NCI-H69 (cell line): ENCODE results near the gene NRIP1.
"Not testable (repeated sequence)": the region's sequence is repeated elsewhere in the genome, so short reads cannot be mapped to it uniquely, and the experiment has no call there.

Experiments
- DNase-seq: peaks from one replicate; lab custom pipeline; 2025; lab: John Stamatoyannopoulos, UW

NRIP1 gene

GRCh38 chr21:14977814-14978213 lies 87.0 kb downstream of the NRIP1 start:
- peak; percentile 87 for DNase-seq

DNA sequence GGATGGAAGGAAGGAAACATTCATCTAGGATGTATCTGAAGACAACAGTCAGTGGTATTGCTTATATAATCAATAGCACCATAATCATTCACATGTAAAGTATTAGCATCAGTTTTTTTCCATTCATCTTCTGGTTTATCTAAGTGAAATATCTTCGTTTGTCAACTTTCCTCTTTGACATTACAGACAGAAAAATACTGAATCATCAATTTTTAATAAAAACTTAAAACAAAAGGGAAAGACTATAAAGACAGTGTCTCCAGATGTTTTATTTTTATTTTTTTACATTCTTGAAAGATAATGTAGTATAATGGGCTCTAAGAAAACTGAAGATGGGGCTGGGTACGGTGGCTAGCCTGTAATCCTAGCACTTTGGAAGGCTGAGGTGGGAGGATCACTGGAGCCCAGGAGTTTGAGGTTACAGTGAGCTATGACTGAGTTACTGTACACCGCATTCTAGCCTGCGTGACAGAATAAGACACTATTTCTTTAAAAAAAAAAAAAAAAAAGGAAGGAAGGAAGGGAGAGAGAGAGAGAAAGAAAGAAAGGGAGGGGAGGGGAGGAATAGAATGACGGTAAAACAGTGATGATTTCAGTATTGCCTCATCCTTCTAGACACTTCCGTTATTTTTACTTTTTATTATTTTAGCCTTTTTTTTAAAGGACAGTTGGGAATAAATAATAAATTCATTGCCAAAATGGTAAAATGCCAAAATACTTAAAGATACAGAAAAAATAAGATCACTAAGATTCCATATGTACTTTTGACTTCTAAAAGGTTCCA lies 89.5 kb downstream of the NRIP1 start:
- DNase-seq, result no peak

DNA sequence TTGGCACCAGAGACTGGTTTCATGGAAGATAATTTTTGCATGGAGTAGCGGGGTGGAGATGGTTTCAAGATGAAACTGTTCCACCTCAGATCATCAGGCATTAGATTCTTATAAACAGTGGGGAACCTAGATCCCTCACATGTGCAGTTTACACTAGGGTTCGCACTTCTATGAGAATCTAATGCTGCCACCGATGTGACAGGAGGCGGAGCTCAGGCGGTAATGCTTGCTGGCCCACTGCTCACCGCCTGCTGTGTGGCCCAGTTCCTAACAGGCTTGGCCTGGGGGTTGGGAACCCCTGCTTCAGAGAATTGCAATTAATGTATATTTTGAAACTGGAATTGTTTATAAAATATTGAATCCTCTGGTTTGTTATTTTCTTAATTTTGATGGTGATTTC lies 92.1 kb downstream of the NRIP1 start:
- DNase-seq, result no peak

DNA sequence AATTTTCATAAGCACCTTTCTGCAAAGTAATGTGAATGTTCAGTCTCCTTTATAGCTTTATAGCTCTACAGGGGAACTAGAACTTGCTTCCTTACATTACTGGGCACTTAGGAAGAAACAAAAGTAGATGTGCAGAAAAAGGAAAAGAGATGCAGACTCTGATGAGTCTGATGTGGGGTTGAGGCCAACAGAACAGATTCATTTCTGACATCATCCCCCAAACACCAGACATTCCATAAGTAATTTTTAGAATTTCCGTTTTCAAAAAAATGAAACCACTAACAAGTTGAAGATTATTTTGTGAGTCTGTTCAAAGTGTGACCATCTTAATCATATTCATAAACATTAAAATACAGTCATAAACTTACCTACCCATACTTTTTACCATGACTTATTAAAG lies 96.0 kb downstream of the NRIP1 start:
- no peak for DNase-seq

GRCh38 chr21:14968029-14968428 lies 96.8 kb downstream of the NRIP1 start:
- DNase-seq, result no peak

DNA sequence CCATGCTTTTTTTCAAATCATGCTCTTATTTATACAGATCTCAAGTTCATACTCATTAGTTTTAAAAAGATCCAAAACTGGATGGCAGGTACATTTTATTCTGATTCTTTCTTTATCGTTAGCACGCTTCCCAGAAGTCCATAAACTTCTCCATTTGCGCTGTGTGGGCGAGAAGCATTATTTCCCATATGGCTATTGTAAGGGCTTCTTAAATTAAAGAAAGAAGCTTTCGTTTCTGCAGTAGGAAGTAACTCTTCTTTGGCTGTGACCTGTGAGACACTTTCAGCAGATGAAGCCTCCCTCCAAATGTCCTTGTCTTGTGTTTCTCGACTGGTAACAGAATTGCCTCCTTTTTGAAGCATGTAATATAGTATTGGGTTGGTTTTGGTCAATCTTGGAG lies 100.2 kb downstream of the NRIP1 start:
- DNase-seq, result no peak

DNA sequence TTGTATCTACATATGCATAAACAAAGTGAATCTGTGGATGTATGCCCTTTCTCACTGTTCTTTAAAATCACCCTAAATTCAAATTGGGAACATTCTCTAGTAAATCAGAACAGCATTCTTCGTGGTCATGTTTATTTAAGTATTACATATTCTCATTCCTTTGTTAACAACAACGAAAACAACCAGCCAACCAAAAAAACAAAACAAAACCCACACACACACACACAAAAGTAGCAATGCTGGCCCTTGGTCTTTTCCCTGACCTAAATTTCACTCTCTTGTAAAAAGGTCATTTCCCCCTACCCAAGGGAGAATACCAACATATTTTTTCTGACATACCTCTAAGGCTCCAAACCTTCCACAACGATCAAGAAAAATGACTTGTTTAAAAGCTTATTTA lies 102.6 kb downstream of the NRIP1 start:
- DNase-seq, result no peak

- DNase-seq, result no peak
Observed at GRCh38 chr21:14961502-14961901, 103.3 kb downstream of the NRIP1 start.

GRCh38 chr21:14959343-14959742 lies 105.5 kb downstream of the NRIP1 start:
- DNase-seq, result no peak

- no peak for DNase-seq
Observed at GRCh38 chr21:14957836-14958235, 107.0 kb downstream of the NRIP1 start.

- no peak for DNase-seq
Observed at GRCh38 chr21:14956807-14957206, 108.0 kb downstream of the NRIP1 start.

- DNase-seq, result no peak
Observed at GRCh38 chr21:14955936-14956520, 108.8 kb downstream of the NRIP1 start.

DNA sequence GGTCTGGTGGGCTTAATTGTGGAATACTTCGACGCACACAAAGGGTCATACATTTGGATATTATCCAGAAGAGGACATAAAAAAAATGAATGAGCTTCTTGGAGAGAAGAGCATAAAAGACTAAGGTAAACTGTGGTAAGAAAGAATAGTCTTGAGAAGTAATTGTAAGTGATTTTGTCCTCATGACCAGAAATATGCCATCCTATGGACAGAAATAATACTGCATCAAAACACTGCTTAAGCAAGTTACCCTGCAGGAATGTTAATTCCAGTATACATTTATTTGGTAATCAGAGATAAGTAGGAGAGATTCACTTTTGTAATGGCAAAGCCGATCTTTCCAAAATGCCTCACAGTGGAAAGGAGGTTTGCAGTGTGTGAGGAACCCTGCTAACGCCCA lies 111.9 kb downstream of the NRIP1 start:
- no peak for DNase-seq

DNA sequence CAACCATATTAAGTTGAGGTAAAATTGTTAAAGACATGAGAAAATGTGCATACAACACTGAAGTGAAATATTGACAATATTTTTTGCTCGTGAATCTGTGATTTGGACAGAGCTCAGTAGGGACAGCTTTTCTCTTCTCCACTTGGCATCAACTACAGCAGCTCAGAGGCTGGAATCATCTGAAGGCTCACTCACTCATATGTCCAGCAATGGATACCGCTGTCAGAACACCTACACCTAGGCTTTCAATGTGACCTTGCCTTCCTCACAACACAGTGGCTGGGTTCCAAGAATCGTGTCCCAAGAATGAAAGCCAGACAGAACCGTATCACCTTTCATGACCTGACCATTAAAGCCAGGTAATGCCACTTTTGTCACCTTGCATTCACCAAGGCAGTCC lies 115.2 kb downstream of the NRIP1 start:
- DNase-seq, result no peak

DNA sequence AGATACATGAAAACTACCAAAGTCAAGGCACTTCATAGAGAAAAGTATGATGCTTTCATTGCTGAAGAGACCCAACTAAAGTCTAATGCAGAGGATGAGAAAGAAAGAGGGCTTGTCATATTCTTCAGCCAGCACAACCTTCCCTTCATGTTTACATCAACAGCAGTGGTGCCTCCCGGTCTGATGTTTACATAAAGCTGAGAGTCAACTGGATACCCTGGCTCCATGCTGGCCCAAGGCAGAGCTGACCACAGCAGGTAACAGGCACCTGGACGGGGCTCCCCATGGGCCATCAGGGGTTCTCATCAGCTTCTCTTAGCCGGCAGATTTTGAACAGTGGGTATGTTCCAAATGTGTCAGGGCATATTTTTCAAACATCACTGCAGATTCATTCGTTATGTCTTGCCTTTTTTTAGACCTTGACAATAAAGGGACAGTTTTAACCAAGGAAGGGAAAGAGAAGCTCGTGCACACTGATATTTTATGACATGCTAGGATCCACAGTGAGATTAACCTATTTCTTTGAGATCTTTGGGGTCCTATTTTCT lies 117.1 kb downstream of the NRIP1 start:
- DNase-seq, result peak; percentile 72

DNA sequence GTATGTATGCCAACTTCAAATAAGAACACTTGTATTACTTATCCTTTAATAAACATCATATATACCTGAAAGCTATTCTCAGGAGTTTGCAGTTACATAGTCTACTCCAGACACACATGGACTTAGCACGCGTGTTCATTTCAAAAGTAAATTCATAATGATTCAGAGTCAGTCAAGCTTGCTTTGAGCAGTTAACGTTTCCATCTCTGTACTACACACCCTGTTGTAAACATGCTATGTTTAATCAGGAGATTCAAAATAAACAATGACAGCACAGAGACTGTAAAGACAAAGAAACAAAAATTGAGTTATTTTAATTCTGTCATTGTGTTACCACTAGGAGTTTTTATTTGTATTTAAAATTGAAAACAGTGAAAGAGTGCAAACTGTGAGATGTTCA lies 119.6 kb downstream of the NRIP1 start:
- DNase-seq, result no peak

GRCh38 chr21:14943616-14944015 lies 121.2 kb downstream of the NRIP1 start:
- DNase-seq, result peak; percentile 49

DNA sequence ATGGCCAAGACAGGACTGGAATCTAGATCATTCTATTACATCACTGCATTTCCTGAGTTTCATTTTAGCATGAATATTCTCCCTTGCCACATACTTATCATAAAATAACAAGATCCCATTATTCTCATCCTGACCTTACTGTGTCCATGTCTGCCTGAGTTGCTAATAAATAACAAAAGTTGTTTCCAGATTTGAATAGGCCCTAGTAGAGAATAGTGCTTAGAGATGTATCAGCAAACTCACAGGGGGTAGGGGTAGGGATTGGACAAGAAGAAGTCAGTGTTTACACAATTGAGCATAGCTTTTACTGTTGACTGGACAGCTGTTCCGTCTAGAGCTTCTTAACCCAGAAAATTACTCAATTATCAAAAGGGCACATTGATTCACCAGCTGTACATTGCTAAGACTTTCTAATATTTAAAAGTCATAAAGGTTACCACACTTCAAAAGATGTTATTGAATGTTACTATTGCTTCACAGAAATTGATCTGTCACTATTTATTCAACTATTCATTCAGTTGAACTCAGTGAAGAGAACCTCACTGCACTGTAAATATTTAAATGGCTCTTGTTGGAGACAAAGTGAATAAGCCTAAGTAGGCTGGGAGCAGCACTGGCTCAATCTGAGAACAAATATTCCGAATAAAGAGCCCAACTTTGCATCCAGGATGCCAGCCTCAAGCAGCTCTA lies 121.9 kb downstream of the NRIP1 start:
- peak; percentile 92 for DNase-seq

DNA sequence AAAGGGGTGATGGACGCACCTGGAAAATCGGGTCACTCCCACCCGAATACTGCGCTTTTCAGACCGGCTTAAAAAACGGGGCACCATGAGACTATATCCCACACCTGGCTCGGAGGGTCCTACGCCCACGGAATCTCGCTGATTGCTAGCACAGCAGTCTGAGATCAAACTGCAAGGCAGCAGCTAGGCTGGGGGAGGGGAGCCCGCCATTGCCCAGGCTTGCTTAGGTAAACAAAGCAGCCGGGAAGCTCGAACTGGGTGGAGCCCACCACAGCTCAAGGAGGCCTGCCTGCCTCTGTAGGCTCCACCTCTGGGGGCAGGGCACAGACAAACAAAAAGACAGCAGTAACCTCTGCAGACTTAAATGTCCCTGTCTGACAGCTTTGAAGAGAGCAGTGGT lies 137.5 kb downstream of the NRIP1 start:
- not testable (repeated sequence) for DNase-seq

GRCh38 chr21:14926186-14926585 lies 138.6 kb downstream of the NRIP1 start:
- DNase-seq, result no peak

DNA sequence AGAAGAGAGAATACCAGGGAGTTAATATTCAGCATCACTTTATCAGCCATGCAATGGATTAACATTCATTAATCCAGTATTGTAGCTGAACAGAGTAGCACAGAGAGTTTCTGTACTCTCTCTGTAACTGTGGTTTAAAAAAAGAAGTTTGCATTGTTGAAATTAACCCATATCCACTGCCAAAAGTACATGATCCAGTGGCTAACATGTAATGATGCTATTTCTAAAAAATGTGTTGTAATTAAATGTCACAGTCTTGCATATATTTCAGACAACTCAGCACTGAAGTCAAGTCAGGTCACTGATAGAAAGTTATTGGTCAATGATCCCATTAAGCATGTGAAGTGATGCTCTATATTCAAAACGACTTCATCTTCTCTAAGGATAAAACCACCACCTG lies 141.3 kb downstream of the NRIP1 start:
- no peak for DNase-seq

DNA sequence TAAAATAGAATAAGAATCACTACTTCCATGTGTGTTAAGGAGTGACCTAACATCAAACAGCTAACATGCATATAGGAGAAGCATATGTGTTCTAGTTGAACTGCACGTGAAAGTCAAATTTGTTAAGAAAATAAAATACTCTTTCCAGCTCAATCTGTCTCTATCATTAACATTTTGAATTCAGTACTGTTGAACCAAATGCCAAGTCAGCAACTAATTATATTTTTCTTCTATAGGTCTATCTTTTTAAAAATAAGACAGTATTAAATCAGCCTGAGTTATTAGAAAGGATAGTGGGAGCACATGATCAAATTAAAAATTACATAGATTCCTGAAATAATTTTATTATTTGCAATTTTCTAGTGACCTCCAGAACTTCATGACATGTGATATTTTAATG lies 141.8 kb downstream of the NRIP1 start:
- no peak for DNase-seq

DNA sequence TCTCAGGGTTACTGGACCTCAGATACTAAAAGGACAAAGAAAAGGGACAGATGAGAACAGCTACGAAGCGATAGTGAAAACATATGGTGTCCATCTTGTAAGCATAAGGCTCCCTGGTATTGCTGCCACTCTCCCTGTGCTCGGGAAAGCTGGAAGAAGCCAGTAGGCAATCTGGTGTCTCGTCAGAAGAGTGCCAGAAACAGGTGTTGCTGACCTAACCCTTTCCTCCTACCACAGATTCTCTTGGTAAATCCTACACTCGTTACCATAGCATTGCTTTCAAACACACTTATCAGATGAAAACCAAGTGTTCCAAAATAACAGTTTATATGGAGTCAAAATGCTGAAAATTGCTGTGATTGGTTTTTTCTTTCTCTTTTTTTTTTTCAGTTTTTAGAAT lies 146.3 kb downstream of the NRIP1 start:
- DNase-seq, result no peak
